Ascending aorta (tissue), 2 donors: ENCODE results near the gene TAGLN3. TPM values are rescaled to one million over a fixed set of nuclear protein-coding genes. Genes with fewer than 3 reads are reported as not detected.

Source experiments
- DNase-seq, 2 donors: peaks; one replicate each; pipeline ENCODE4 v3.0.0-alpha.2; 2019; ENCODE audit warnings: low spot score in 2 of 2
- H3K27ac ChIP-seq, 2 donors: fragments of 200-600 bp; sonication (generic); one replicate each; pipeline ENCODE4 v1.5.1; 2016 to 2017; ENCODE audit warnings: mild to moderate bottlenecking in 1 of 2
- H3K27me3 ChIP-seq: fragments of 200-600 bp; sonication (generic); one replicate; pipeline ENCODE4 v1.5.1; 2017
- H3K36me3 ChIP-seq, 2 donors: fragments of 200-600 bp; sonication (generic); one replicate each; pipeline ENCODE4 v1.5.1; 2016
- H3K4me1 ChIP-seq, 2 donors: fragments of 200-600 bp; sonication (generic); one replicate each; pipeline ENCODE4 v1.5.1; 2016 to 2017; ENCODE audit warnings: mild to moderate bottlenecking in 1 of 2
- H3K4me3 ChIP-seq, 2 donors: fragments of 200-600 bp; sonication (generic); one replicate each; pipeline ENCODE4 v1.5.1; 2016 to 2017; ENCODE audit warnings: mild to moderate bottlenecking in 1 of 2
- H3K9me3 ChIP-seq, 2 donors: fragments of 200-600 bp; sonication (generic); one replicate each; pipeline ENCODE4 v1.5.1; 2016
- intact Hi-C: fragments of 100-400 bp; cut with DNase I; formaldehyde crosslinking; loops from one replicate; pipeline ENCODE4 v1.15.1; 2023
- total RNA-seq: library from RNA; depleted of rRNA; stranded (reverse); fragments of >200 nt; gene quantifications from one replicate; pipeline ENCODE4 v1.1.0, GENCODE V29; 2016
- TF ChIP-seq, protein P1 (sequence below), 3 experiments: fragments of 200-600 bp in 2 of 3; fragments of 450-650 bp in 1 of 3; sonication (generic) in 2 of 3; IDR thresholded peaks; one replicate each; pipeline ENCODE4 v1.5.1; 2016 to 2019; ENCODE audit warnings: antibody characterized with exemption in 3 of 3, mild to moderate bottlenecking in 1 of 3, moderate library complexity in 1 of 3

The TAGLN3 gene
- not detected for total RNA-seq

GRCh38 chr3:111998636-111999483, at the start of gene TAGLN3:
TSS of gene TAGLN3 (plus strand) at chr3:111998922. CDS start at chr3:111999423, 501 bp downstream.
- Histone ChIP-seq H3K4me1 (peaks cover 0 to 5% of the 10 kb centered on the region in 2 donors), H3K9me3 (no peaks in the 10 kb centered on the region), H3K4me3 (peak within 1 kb of the TSS; percentile 24 to 55), H3K27ac (no peak within 1 kb of the TSS), H3K36me3 (no peaks in the 10 kb centered on the region), H3K27me3 (no peaks in the 10 kb centered on the region)
- intact Hi-C loops: no loop called here
- DNase-seq: no peak
- TF ChIP-seq, protein P1, sequence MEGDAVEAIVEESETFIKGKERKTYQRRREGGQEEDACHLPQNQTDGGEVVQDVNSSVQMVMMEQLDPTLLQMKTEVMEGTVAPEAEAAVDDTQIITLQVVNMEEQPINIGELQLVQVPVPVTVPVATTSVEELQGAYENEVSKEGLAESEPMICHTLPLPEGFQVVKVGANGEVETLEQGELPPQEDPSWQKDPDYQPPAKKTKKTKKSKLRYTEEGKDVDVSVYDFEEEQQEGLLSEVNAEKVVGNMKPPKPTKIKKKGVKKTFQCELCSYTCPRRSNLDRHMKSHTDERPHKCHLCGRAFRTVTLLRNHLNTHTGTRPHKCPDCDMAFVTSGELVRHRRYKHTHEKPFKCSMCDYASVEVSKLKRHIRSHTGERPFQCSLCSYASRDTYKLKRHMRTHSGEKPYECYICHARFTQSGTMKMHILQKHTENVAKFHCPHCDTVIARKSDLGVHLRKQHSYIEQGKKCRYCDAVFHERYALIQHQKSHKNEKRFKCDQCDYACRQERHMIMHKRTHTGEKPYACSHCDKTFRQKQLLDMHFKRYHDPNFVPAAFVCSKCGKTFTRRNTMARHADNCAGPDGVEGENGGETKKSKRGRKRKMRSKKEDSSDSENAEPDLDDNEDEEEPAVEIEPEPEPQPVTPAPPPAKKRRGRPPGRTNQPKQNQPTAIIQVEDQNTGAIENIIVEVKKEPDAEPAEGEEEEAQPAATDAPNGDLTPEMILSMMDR (IDR thresholded peaks at IDR 0.05): no peak

- intact Hi-C loops: no loop called here
- DNase-seq: no peak
- no peak overlapping the region for H3K4me3 ChIP-seq
- H3K27me3 ChIP-seq: no peaks in the 10 kb centered on the region
- no peaks in the 10 kb centered on the region for H3K9me3 ChIP-seq
- peaks cover 8 to 28% of the 10 kb centered on the region in 2 donors for H3K36me3 ChIP-seq
- no peak overlapping the region for H3K27ac ChIP-seq
- TF ChIP-seq, protein P1 (IDR thresholded peaks at IDR 0.05): no peak
- no peaks in the 10 kb centered on the region for H3K4me1 ChIP-seq
Measured at GRCh38 chr3:111949712-111950111, 49.0 kb upstream of the TAGLN3 start.

GRCh38 chr3:111951032-111951431, 47.7 kb upstream of the TAGLN3 start:
- H3K27me3 ChIP-seq: no peaks in the 10 kb centered on the region
- intact Hi-C loops: no loop called here
- H3K4me3 ChIP-seq: no peak overlapping the region
- TF ChIP-seq, protein P1 (IDR thresholded peaks at IDR 0.05): no peak
- no peak overlapping the region for H3K27ac ChIP-seq
- H3K4me1 ChIP-seq: no peaks in the 10 kb centered on the region
- no peak for DNase-seq
- peaks cover 8 to 21% of the 10 kb centered on the region in 2 donors for H3K36me3 ChIP-seq
- H3K9me3 ChIP-seq: no peaks in the 10 kb centered on the region

DNA sequence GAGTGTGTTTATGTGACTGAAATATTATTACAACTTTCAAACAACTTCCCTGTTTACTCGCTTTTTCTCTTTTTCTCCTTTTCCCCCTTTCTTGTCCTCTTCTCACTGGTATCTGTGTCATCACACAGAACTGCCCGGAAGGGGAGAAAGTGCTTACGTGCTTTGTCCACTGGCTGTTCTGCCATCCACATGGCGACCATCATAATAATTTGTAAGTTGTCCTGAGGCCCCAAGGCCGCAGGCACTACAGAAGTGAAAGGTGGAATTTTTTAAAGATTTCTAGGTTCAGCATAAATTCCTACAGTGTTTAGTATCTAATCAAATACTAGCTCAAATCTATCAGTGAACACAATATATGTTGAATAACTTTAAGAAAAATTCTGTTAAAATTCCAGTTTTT, 46.6 kb upstream of the TAGLN3 start:
- Histone ChIP-seq H3K4me3 (no peak overlapping the region), H3K27ac (no peak overlapping the region), H3K9me3 (no peaks in the 10 kb centered on the region), H3K27me3 (no peaks in the 10 kb centered on the region), H3K4me1 (no peaks in the 10 kb centered on the region), H3K36me3 (peaks cover 8 to 21% of the 10 kb centered on the region in 2 donors)
- TF ChIP-seq, protein P1 (IDR thresholded peaks at IDR 0.05): no peak
- DNase-seq: no peak
- intact Hi-C loops: no loop called here

DNA sequence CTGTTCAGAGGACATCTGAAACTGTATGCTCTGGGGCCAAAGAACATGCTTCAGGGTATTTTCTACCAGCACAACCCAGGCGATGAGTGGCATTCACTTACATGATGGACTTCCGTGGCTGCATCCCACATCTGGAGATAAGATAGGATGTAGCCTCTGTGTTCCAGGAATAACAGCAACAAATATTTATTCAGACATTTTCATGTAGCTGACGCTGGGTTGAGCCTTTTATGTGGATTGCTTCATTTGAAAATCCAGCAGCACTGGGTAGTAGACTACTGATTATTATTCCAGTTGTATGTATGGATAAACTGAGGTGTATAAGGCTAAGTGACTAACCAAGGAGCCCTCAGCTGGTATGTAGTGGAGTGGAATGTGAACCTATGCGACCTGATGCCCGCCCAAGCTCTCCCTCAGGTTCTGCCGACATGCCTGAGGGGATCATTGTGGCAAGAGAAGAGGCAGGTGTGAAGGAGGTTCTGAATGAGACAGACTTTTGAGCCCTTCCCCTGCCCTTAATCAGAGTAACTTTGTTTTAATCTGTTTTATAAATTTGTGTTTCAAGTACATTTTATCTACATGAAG, 45.8 kb upstream of the TAGLN3 start:
- H3K27me3 ChIP-seq: no peaks in the 10 kb centered on the region

More for the DNA sequence above, 45.8 kb upstream of the TAGLN3 start:
- H3K4me3 ChIP-seq: no peak overlapping the region
- no peak for DNase-seq
- no peaks in the 10 kb centered on the region for H3K9me3 ChIP-seq
- TF ChIP-seq, protein P1 (IDR thresholded peaks at IDR 0.05): no peak
- H3K4me1 ChIP-seq: no peaks in the 10 kb centered on the region
- H3K36me3 ChIP-seq: peaks cover 8 to 21% of the 10 kb centered on the region in 2 donors
- intact Hi-C loops: no loop called here
- H3K27ac ChIP-seq: no peak overlapping the region
